Measurements from ENCODE around the gene HSPB8. TPM values are rescaled to one million over a fixed set of nuclear protein-coding genes. Genes with fewer than 3 reads are reported as not detected.
A peak's percentile ranks its signal among the peaks of the same experiment; 100 is the strongest.

HSPB8 gene
- polyA plus RNA-seq, 12 donors, result 67.5 to 272 (median 214) TPM; not detected in 1

GRCh38 chr12:119159844-119160243, 18.9 kb upstream of the HSPB8 start:
- DNase-seq, result no peak

- no peak for DNase-seq
Observed at GRCh38 chr12:119167902-119168301, 10.8 kb upstream of the HSPB8 start.

GRCh38 chr12:119168721-119169120, 10.0 kb upstream of the HSPB8 start:
- no peak for DNase-seq

GRCh38 chr12:119169150-119169549, 9.6 kb upstream of the HSPB8 start:
- DNase-seq, result no peak

- no peak for DNase-seq
Observed at GRCh38 chr12:119171291-119171690, 7.4 kb upstream of the HSPB8 start.

- no peak for DNase-seq
Observed at GRCh38 chr12:119171691-119172425, 6.9 kb upstream of the HSPB8 start.

GRCh38 chr12:119175081-119175480, 3.6 kb upstream of the HSPB8 start:
- no peak for DNase-seq

GRCh38 chr12:119176267-119177055, 2.3 kb upstream of the HSPB8 start:
- peak; percentile 78 for DNase-seq

- no peak for DNase-seq
Observed at GRCh38 chr12:119177056-119177325, 1.7 kb upstream of the HSPB8 start.

GRCh38 chr12:119177724-119178380, 879 bp upstream of the HSPB8 start:
- no peak for DNase-seq

GRCh38 chr12:119179335-119180021, 747 bp downstream of the HSPB8 start:
- DNase-seq, result no peak

GRCh38 chr12:119180380-119181040, 1.8 kb downstream of the HSPB8 start:
- no peak for DNase-seq

- DNase-seq, result no peak
Observed at GRCh38 chr12:119181202-119181601, 2.5 kb downstream of the HSPB8 start.

GRCh38 chr12:119181944-119182343, 3.2 kb downstream of the HSPB8 start:
- DNase-seq, result no peak

- DNase-seq, result no peak
Observed at GRCh38 chr12:119182701-119183493, 4.2 kb downstream of the HSPB8 start.

GRCh38 chr12:119183942-119184695, 5.4 kb downstream of the HSPB8 start:
- DNase-seq, result no peak

- no peak for DNase-seq
Observed at GRCh38 chr12:119195256-119195655, 16.5 kb downstream of the HSPB8 start.

GRCh38 chr12:119198440-119198839, 19.7 kb downstream of the HSPB8 start:
- no peak for DNase-seq

- no peak for DNase-seq
Observed at GRCh38 chr12:119200601-119201000, 21.9 kb downstream of the HSPB8 start.
